Smooth muscle cell (in vitro differentiated cells): Measurements from ENCODE around the gene OR5I1. TPM values are rescaled to one million over a fixed set of nuclear protein-coding genes. Genes with fewer than 3 reads are reported as not detected.

Source experiments
- DNase-seq: peaks from one replicate; lab custom pipeline; 2025; ENCODE audit not compliant: unreplicated experiment; lab: John Stamatoyannopoulos, UW
- H2AFZ ChIP-seq: fragments of 200-600 bp; sonication (generic); 2 replicates; pipeline ENCODE4 v1.6.0; 2016; ENCODE audit warnings: antibody characterized with exemption, low read depth, mild to moderate bottlenecking
- H3F3A ChIP-seq: fragments of 200-600 bp; sonication (generic); 2 replicates; pipeline ENCODE4 v1.6.0; 2017; ENCODE audit warnings: antibody characterized with exemption, low read depth
- H3K27ac ChIP-seq: fragments of 200-600 bp; sonication (generic); 2 replicates; pipeline ENCODE4 v1.5.1; 2016; ENCODE audit warnings: low read depth, mild to moderate bottlenecking
- H3K27me3 ChIP-seq: fragments of 200-600 bp; sonication (generic); 2 replicates; pipeline ENCODE4 v1.6.1; 2016; ENCODE audit warnings: low read depth, mild to moderate bottlenecking
- H3K36me3 ChIP-seq: fragments of 200-600 bp; sonication (generic); 2 replicates; pipeline ENCODE4 v1.5.1; 2016; ENCODE audit warnings: low read depth
- H3K4me1 ChIP-seq: fragments of 200-600 bp; sonication (generic); 2 replicates; pipeline ENCODE4 v1.5.1; 2016; ENCODE audit warnings: low read depth
- H3K4me2 ChIP-seq: fragments of 200-600 bp; sonication (generic); 2 replicates; pipeline ENCODE4 v1.6.0; 2016; ENCODE audit warnings: mild to moderate bottlenecking
- H3K4me3 ChIP-seq: fragments of 200-600 bp; sonication (generic); 2 replicates; pipeline ENCODE4 v1.5.1; 2016; ENCODE audit warnings: mild to moderate bottlenecking
- H3K79me2 ChIP-seq: fragments of 200-600 bp; sonication (generic); 2 replicates; pipeline ENCODE4 v1.6.0; 2016; ENCODE audit warnings: low read depth, mild to moderate bottlenecking
- H3K9ac ChIP-seq: fragments of 200-600 bp; sonication (generic); 2 replicates; pipeline ENCODE4 v1.6.0; 2016; ENCODE audit warnings: low read depth
- H3K9me3 ChIP-seq: fragments of 200-600 bp; sonication (generic); replicated peaks from 2 replicates; pipeline ENCODE4 v1.5.1; 2016; ENCODE audit warnings: low read depth
- H4K20me1 ChIP-seq: fragments of 200-600 bp; sonication (generic); 2 replicates; pipeline ENCODE4 v1.6.0; 2016; ENCODE audit warnings: low read depth
- CTCF ChIP-seq: fragments of 200-600 bp; sonication (generic); IDR thresholded peaks from 2 replicates; pipeline ENCODE4 v1.5.1; 2017; ENCODE audit warnings: borderline replicate concordance, mild to moderate bottlenecking, antibody characterized with exemption; ENCODE audit not compliant: insufficient read depth, poor library complexity, severe bottlenecking
- WGBS: methylation state at CpG from one replicate; pipeline ENCODE4 v1.1.7; 2016; ENCODE audit warnings: low lambda C conversion rate; 5-methylcytosine and 5-hydroxymethylcytosine counted together
- polyA plus RNA-seq: library from polyadenylated mRNA; unstranded; fragments of >200 nt; fragmentation: Nextera tagmentation; extraction: Ambion mirVana; gene quantifications from 2 replicates; pipeline ENCODE4 v1.2.1, GENCODE V29; 2016
- total RNA-seq: library from RNA; depleted of rRNA; stranded (reverse); fragments of >200 nt; gene quantifications from 2 replicates; pipeline ENCODE4 v1.2.3, GENCODE V29; 2014

Gene OR5I1
- total and polyA plus RNA-seq, 2 experiments from 2014 or later = not detected

- Histone ChIP-seq H3K4me3 (no peak overlapping the region), H3K9me3 (no peaks in the 10 kb centered on the region), H3K9ac (no peak overlapping the region), H4K20me1 (no peaks in the 10 kb centered on the region), H3K4me2 (no peak overlapping the region), H2AFZ (no peak overlapping the region), H3K36me3 (no peaks in the 10 kb centered on the region), H3K4me1 (no peaks in the 10 kb centered on the region), H3K27me3 (no peaks in the 10 kb centered on the region), H3F3A (no peaks in the 10 kb centered on the region), H3K27ac (no peak overlapping the region), H3K79me2 (no peaks in the 10 kb centered on the region)
- 45% methylated on average over 2 of the region's 2 CpGs for WGBS
- no peak for DNase-seq
- no peak for TF ChIP-seq CTCF
These were observed 30.2 kb upstream of the OR5I1 start for GRCh38 chr11:55966391-55966790.

- H3K79me2 ChIP-seq = no peaks in the 10 kb centered on the region
- TF ChIP-seq CTCF = no peak
- no peaks in the 10 kb centered on the region for H3K36me3 ChIP-seq
- DNase-seq = no peak
- no peak overlapping the region for H3K4me3 ChIP-seq
- no peaks in the 10 kb centered on the region for H3K27me3 ChIP-seq
- no peaks in the 10 kb centered on the region for H3K4me1 ChIP-seq
- no peak overlapping the region for H2AFZ ChIP-seq
- H3K9me3 ChIP-seq = no peaks in the 10 kb centered on the region
- no peak overlapping the region for H3K27ac ChIP-seq
- H3F3A ChIP-seq = no peaks in the 10 kb centered on the region
- H3K4me2 ChIP-seq = no peak overlapping the region
- H3K9ac ChIP-seq = no peak overlapping the region
- WGBS = 51% methylated on average over 4 of the region's 4 CpGs
- no peaks in the 10 kb centered on the region for H4K20me1 ChIP-seq
These were observed 20.3 kb upstream of the OR5I1 start for GRCh38 chr11:55956521-55956920.

GRCh38 chr11:55949330-55949729 is 13.1 kb upstream of the OR5I1 start:
- Histone ChIP-seq H3K27ac (no peak overlapping the region), H3F3A (no peaks in the 10 kb centered on the region), H3K27me3 (no peaks in the 10 kb centered on the region), H4K20me1 (no peaks in the 10 kb centered on the region), H3K9ac (no peak overlapping the region), H3K9me3 (no peaks in the 10 kb centered on the region), H3K4me3 (no peak overlapping the region), H3K4me2 (no peak overlapping the region), H3K36me3 (no peaks in the 10 kb centered on the region), H3K4me1 (no peaks in the 10 kb centered on the region), H2AFZ (no peak overlapping the region), H3K79me2 (no peaks in the 10 kb centered on the region)
- no peak for TF ChIP-seq CTCF
- 82% methylated on average over 4 of the region's 4 CpGs for WGBS
- DNase-seq = no peak

- no peak for DNase-seq
- Histone ChIP-seq H3K27ac (no peak overlapping the region), H2AFZ (no peak overlapping the region), H3K4me2 (no peak overlapping the region), H3K9ac (no peak overlapping the region), H3K27me3 (no peaks in the 10 kb centered on the region), H3K4me1 (no peaks in the 10 kb centered on the region), H3K4me3 (no peak overlapping the region), H4K20me1 (no peaks in the 10 kb centered on the region), H3F3A (no peaks in the 10 kb centered on the region), H3K79me2 (no peaks in the 10 kb centered on the region), H3K9me3 (no peaks in the 10 kb centered on the region), H3K36me3 (no peaks in the 10 kb centered on the region)
- 32% methylated on average over 3 of the region's 3 CpGs for WGBS
- TF ChIP-seq CTCF = peak; percentile 66
These were observed 6.7 kb upstream of the OR5I1 start for GRCh38 chr11:55942785-55943392.
